GM15510 (cell line): ENCODE data around the gene FAM107B.

Source experiments
- POLR2A ChIP-seq: IDR thresholded peaks from 3 replicates; pipeline ENCODE4 v1.6.1; 2011; ENCODE audit warnings: borderline replicate concordance; ENCODE audit not compliant: insufficient read length; ENCODE audit errors: extremely low read depth

FAM107B gene

DNA sequence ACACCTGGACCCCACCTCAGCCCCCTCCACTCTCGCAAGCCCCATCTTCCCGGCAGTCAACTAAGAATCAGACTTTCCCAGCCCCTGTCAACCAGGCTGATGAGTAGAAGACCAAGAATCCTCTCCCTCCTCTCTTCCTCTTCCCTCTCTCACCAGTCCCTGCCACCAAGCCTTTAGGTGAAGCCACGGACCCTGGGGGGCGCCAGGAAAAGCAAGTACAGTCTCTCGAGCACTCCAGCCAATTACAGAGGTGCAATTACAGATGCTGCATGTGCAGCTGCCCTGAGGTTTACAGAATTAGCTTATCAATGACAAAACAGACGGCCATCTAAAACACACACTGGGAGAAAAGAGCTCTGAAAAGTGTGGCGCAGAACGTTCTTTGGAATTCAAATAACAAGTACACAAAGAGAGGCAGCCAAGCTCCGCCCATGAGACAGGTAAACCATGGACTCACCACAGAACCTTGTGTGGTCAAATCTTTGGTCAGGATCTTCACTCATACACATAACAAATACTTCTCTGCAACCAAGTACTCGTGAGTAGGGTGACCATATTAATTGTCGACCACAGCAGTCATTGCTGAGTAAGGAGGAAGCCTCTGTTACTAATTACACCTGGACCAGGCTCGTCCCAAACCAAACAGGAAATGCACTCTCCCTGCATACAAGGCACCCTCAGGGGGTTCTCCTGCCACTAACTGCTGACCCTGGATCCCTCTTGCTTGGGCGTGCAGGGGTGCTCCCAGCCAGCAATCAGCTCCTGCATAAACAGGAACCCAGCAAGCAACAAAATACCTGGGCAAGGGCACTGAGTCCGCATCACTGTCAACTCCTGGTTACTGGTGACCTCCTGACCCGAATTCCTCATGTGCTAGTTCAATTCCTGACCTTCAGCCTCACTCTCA lies 189.2 kb downstream of the FAM107B start:
- no peak for TF ChIP-seq POLR2A

DNA sequence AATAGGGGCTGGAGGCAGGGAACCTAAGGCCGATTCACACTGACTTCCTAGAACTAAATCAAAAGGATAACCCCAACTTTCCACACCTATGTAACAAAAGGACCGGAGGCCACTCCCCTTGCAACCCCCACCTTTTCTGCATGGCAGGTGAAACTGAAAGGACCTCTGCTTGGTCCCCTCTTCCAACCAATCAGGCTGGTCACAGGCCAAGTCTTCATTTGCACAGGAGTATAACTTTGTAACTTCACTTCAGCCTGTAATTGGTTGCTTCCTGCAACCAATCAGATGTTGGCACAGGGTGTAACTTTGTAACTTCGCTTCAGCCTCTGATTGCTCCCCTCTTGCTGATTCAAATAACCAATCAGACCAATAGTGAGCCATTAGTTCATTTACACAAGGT lies 190.0 kb downstream of the FAM107B start:
- TF ChIP-seq POLR2A = no peak

DNA sequence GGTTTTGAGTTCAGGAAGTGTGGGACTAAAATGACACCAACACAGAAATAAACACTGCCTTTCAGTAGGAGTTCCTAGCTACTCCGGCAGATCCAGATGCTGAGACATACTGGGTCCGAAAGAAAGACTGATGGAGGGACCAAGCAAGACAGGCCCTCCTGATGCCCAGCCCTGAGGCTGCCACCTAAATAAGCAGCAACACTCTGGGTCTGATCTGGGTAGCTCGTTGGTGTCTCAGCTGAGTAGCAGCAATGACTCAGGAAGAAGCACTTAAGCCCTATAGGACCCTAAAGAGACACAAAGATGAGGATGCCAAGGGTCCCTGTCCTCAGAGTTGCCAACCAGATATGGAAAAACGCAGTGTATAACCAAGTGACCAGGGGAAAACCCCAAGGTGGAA lies 190.7 kb downstream of the FAM107B start:
- no peak for TF ChIP-seq POLR2A

DNA sequence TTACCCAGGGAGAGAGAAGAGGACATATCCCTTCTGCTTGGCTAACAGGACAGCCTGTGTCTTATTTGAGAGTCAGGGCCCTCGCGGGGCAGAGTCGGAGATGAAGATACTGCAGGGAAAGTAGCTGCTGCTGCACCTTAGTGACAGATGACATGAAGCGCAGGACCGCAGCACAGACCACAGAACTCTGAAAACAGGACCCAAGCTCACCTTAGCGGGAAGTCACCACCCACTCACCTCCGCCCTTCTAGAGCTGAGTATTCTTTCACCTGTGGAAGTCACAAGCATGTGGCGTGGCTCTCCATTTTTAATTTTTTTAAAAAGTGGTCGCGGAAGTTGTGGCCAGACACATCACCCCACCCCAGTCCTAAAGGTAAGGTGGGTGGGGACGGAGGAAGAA lies 191.4 kb downstream of the FAM107B start:
- TF ChIP-seq POLR2A = no peak

DNA sequence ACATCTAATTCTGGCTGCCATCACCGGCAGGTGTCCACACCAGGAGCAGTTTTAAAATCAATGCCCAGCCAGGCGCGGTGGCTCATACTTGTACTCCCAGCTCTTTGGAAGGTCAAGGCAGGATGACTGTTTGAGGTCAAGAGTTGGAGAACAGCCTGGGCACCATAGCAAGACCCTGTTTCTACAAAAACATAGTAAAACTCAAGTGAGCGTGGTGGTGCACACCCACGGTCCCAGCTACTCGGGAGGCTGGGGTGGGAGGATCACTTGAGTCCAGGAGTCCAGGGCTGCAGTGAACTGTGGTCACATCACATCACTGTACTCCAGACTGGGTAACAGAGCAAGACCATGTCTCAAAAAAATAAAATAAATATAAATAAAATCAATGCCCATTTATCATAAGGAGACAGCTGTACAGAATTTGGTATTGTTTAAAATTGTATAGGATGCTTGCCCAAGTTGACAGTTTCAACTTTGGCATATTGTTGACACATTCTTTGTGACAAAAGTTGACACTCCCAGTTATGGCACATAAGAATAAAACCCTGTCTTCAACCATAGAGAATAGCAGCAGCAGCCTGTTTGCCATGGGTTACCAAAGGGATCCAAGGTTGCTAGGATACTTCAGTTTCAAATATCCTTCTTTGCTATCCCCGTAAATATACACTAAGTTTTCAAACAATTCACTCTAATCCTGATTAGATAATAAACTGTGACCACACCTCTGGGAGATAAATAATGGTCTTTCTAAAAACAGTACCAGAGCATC lies 193.0 kb downstream of the FAM107B start:
- no peak for TF ChIP-seq POLR2A

DNA sequence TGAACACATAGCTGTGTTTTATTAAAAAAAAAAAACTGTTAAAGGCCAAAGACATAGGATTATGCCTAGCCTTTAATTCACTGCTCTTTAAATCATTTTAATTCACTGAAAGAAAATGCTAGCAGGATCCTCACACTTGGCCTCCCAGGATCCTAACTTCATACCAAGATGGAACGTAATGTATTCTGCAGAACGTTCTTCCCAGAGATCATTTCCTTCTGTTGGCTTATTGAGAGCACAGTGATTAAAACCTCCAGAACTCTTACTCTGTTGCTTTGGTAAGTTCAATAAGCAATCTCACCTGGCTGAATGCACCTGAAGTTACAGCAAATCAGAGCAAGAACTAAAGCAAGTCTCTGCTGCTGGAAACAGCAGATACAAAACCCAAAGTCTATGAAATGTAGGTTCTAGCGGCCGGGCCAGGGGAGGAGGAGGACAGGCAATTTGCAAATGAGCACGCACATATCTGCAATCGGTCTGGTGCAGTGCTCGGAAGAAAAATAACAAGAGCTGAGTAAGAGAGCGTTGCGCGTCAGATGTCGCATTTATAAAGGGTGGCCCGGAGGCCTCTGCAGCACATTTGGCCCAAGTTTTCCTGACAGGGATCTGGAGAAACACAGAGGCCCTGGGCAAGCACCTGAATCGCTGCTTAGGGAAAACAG lies 193.9 kb downstream of the FAM107B start:
- TF ChIP-seq POLR2A = no peak

DNA sequence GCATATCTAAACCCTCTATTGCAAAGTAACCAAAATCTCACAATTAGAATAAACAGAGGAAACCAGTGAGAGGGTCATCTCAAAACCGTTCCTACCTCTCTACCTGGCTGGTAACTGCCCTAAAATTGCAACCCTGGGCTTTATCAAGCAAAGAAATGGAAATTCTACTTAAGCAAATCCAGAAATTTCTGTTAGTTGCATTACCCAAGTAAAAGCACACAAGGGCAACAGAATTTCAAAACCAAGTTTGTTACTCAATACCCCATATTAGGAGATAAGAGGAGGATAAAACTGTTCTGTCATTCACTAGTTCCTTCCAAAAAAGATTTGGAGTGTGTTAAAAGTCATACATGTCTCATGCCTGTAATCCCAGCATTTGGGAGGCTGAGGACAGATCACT lies 195.3 kb downstream of the FAM107B start:
- TF ChIP-seq POLR2A = no peak

DNA sequence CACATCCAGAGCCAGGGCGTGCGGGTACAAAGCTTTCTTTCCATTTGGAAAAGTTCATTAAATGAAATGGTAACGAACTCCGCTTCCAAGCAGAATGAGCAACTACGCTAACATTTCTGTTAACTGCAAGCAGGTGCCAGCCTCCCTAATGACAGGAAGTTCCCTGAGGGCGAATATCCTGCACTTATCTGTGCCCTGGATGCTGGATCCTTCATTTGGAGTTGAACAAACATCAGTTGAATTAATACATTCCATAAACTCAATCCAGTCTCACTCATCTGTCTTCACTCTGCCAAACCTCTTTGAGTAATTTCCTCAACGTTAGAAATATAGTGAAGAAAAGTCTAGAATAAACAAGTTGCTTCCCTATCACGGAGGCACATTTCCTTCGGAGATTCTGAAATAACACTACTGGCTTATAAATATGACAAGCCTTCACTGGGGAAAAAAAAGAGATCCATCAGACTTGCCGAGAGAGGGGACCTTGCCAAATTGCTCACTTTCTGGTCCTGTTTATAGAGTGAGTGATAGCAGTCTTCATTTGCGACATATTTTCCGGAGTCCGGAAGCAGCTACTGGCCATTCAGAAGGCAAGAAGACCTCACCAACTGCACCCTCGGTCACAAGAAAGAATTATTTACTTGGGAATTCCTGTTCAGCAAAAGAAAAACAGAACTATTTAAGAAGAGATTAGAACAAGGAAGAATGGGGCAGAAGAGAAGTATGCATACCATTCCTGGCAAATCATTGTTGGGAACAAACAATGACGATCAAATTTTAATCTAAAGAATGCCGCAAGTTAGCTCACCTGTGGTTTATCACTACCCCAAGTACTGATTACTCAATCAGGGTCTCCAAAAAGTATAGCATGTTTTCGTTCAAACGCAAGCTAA lies 196.4 kb downstream of the FAM107B start:
- TF ChIP-seq POLR2A = no peak

DNA sequence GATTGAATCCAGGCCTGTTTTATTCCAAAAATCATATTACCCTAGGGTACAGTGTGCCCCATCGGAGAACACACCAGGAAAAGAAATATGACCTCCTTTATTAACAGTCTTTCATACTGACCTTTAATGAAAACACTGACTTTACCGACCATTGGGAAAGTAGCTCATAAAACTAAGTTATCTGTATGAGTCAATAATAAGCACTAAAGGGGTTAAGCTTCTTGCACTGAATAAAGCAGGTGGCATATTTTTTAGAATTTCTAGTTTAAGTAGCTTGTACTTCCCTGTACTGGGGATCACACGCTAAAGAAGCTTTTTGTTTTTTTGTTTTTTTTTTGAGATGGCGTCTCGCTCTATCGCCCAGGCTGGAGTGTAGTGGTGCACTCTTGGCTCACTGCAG lies 199.8 kb downstream of the FAM107B start:
- no peak for TF ChIP-seq POLR2A

DNA sequence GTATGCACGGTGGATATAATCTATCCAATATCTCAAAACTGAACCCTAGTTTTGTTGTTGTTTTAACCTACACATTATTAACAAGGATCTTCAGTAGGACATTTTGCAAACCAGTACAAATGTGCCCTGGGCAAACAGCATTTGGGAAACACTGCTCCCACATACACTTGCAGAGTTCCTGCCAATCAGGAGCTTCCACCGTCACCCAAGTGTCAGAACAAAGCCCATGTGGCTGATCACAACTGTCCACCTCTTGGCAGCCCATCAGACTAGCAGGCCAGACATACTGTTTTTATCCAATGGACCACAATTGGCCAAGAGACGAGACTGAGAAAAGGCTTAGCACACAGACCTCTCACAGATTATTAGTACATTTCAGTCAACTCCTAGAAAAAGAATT lies 200.4 kb downstream of the FAM107B start:
- TF ChIP-seq POLR2A = no peak

DNA sequence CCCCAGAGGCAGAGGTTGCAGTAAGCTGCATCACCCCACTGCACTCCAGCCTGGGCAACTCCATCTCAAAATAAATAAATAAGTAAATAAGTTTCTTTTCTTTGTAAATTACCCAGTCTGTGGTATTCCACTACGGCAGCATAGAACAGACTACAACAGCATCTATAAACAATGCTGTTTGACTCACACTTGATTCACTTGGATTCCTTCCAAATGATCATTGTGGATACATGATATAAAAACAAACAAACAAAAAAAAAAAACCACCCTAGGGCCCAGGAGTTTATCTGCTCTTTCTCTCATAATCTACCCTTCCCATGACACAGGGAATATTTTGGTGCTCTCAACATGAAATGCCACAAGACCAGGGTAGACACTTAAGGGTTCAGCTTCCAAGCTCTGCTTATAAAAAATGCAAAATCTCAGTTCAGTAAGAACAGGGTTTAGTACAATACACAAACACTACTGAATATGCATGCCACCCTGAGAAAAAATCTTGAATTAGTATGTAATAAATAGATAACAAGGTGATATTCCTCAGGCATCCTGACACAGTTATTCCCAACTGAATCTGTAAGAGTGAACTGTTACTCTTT lies 200.9 kb downstream of the FAM107B start:
- no peak for TF ChIP-seq POLR2A

DNA sequence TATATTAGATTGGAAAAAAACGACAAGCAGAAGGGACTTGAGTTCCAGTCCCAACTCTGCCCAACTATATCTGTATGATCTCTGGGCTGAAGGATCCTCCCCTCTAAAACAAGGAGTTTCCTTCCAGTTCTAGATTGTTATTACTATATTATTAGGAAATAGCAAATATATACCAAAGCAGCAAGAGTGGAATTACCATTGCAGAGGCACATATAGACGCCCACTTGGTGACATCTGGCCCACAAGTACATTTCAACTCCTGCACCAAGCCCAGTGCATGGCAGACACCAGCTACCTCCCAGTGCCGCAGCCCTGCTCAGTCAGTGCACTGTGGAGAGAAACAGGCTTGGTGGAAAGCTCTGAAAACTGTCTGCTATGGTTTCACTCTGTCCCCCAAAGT lies 201.9 kb downstream of the FAM107B start:
- TF ChIP-seq POLR2A = no peak

DNA sequence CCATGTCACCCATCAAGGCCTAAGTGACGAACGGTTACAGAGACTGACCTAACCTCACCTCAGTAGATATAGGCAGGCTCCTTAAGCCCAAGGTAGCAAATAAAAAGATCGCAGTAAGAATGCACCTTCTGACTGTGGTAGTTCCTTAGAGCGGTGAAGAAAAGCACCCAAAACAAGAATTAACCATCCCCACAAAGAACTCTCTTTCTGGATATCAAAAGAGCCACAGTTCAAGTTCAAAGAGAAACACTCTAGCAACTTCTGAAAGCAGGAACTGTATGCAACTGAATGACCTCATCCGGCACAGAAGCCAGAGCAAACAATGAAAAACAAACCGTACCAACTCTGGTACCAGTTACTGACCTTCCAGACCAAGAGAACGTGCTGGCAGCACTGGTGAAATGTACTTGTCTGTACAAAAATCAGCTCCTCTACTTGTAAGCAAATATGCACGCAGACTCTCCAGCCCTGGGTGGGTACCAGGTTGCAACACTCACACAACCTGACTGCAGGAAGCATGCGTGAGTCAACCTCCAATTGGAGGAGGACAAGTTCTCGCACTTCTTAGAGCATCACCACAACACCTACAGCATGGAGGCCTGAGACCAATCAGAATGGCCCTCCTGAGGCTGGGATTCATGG lies 202.7 kb downstream of the FAM107B start:
- no peak for TF ChIP-seq POLR2A
